ENCODE measurements around the gene TMPRSS11D. TPM values are rescaled to one million over a fixed set of nuclear protein-coding genes. Genes with fewer than 3 reads are reported as not detected.

The TMPRSS11D gene
- total RNA-seq, 1 experiment from 2014 or later = not detected

GRCh38 chr4:67907650-67908049, 23.8 kb upstream of the TMPRSS11D start:
- no peak for DNase-seq (ENCODE audit: low spot score)
- ChIA-PET CTCF (no interaction called here), POLR2A (ENCODE audit: low non-redundant PET) (no interaction called here)
- no peak for TF ChIP-seq EZH2 (IDR thresholded peaks at IDR 0.05; ENCODE audit: borderline replicate concordance, low read depth, low read length, poor library complexity, severe bottlenecking)
- no peak for TF ChIP-seq CTCF (conservative IDR thresholded peaks at IDR 0.05; ENCODE audit: low read depth, low read length)
- no peak overlapping the region for H3K4me3 ChIP-seq (ENCODE audit: low read depth, low read length, poor library complexity, severe bottlenecking)
- H3K27ac ChIP-seq (ENCODE audit: low read depth, low read length, poor library complexity, severe bottlenecking) = no peak overlapping the region
- H3K36me3 ChIP-seq (ENCODE audit: insufficient read depth, low read length, poor library complexity, severe bottlenecking) = no peaks in the 10 kb centered on the region
- intact Hi-C loops (cut with micrococcal nuclease; ENCODE audit: unreplicated experiment) = no loop called here
- H3K4me1 ChIP-seq (ENCODE audit: insufficient read depth, low read length, poor library complexity, severe bottlenecking) = no peaks in the 10 kb centered on the region
- no peaks in the 10 kb centered on the region for H3K27me3 ChIP-seq (replicated peaks; ENCODE audit: insufficient read depth, low read depth, low read length, poor library complexity)
- no peaks in the 10 kb centered on the region for H3K9me3 ChIP-seq (ENCODE audit: low read depth, low read length, poor library complexity, severe bottlenecking)
- no TSS peak for BruUV-seq (replicated peaks)

DNA sequence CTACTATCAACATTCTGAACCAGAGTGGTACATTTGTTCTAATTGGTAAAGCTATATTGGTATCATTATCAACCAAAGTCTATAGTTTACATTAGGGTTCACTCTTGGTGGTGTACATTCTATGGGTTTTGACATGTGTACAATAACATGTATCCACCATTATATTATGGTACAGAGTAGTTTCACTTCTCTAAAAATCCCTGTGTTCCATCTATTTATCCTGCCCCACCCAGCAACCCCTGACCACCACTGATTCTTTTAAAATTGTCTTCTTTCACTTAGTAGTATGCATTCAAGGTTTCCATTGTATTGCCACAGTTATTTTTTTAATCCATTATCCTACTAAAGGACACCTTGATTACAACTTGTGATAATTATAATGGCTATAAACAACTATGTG, 15.3 kb upstream of the TMPRSS11D start:
- H3K27me3 ChIP-seq (replicated peaks; ENCODE audit: insufficient read depth, low read depth, low read length, poor library complexity) = no peaks in the 10 kb centered on the region
- H3K4me1 ChIP-seq (ENCODE audit: insufficient read depth, low read length, poor library complexity, severe bottlenecking) = no peaks in the 10 kb centered on the region
- no peak for DNase-seq (ENCODE audit: low spot score)
- H3K36me3 ChIP-seq (ENCODE audit: insufficient read depth, low read length, poor library complexity, severe bottlenecking) = no peaks in the 10 kb centered on the region
- H3K27ac ChIP-seq (ENCODE audit: low read depth, low read length, poor library complexity, severe bottlenecking) = no peak overlapping the region
- intact Hi-C loops (cut with micrococcal nuclease; ENCODE audit: unreplicated experiment) = no loop called here
- no TSS peak for BruUV-seq (replicated peaks)
- POLR2A ChIA-PET (ENCODE audit: low non-redundant PET) = no interaction called here
- TF ChIP-seq EZH2 (IDR thresholded peaks at IDR 0.05; ENCODE audit: borderline replicate concordance, low read depth, low read length, poor library complexity, severe bottlenecking) (no peak), CTCF (conservative IDR thresholded peaks at IDR 0.05; ENCODE audit: low read depth, low read length) (no peak)
- CTCF ChIA-PET = no interaction called here
- no peaks in the 10 kb centered on the region for H3K9me3 ChIP-seq (ENCODE audit: low read depth, low read length, poor library complexity, severe bottlenecking)
- no peak overlapping the region for H3K4me3 ChIP-seq (ENCODE audit: low read depth, low read length, poor library complexity, severe bottlenecking)

DNA sequence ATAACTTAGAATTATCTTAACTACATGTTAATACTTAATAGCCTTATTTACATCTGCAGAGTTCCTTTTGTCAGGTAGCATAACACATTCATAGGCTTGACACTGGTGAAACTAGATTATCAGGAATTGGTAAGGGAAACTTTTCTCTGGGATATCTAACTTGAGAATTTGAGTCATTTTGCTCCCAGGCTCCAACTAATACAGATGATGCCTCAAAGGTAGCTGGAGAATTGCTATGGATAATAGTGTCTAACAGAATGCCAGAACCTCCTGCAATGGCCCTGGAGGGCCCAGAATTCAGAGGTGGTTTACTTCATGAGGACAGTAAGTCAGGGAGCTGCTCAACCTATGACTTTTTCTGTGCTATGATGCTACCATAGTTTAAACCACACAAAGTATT, 13.9 kb upstream of the TMPRSS11D start:
- Histone ChIP-seq H3K27ac (ENCODE audit: low read depth, low read length, poor library complexity, severe bottlenecking) (no peak overlapping the region), H3K9me3 (ENCODE audit: low read depth, low read length, poor library complexity, severe bottlenecking) (no peaks in the 10 kb centered on the region), H3K4me1 (ENCODE audit: insufficient read depth, low read length, poor library complexity, severe bottlenecking) (no peaks in the 10 kb centered on the region), H3K36me3 (ENCODE audit: insufficient read depth, low read length, poor library complexity, severe bottlenecking) (no peaks in the 10 kb centered on the region), H3K27me3 (replicated peaks; ENCODE audit: insufficient read depth, low read depth, low read length, poor library complexity) (no peaks in the 10 kb centered on the region), H3K4me3 (ENCODE audit: low read depth, low read length, poor library complexity, severe bottlenecking) (no peak overlapping the region)
- no peak for TF ChIP-seq CTCF (conservative IDR thresholded peaks at IDR 0.05; ENCODE audit: low read depth, low read length)
- TF ChIP-seq EZH2 (IDR thresholded peaks at IDR 0.05; ENCODE audit: borderline replicate concordance, low read depth, low read length, poor library complexity, severe bottlenecking) = no peak
- intact Hi-C loops (cut with micrococcal nuclease; ENCODE audit: unreplicated experiment) = no loop called here
- DNase-seq (ENCODE audit: low spot score) = no peak
- POLR2A ChIA-PET (ENCODE audit: low non-redundant PET) = no interaction called here
- no TSS peak for BruUV-seq (replicated peaks)
- CTCF ChIA-PET = no interaction called here

Measured in A673 (cell line).